Natural killer cell (primary cell): ENCODE measurements around the gene TRAM2. TPM values are rescaled to one million over a fixed set of nuclear protein-coding genes. Genes with fewer than 3 reads are reported as not detected.

Experiments
- ATAC-seq, 3 donors: fragments of 150-1000 bp in 2 of 3; fragments of 200-7000 bp in 1 of 3; cut with Tn5 transposase; 1 replicate in 1 of 3; 2 replicates in 2 of 3; pipeline ENCODE4 v1.10.0; 2021; ENCODE audit warnings: mild to moderate bottlenecking in 2 of 3, moderate library complexity in 2 of 3
- DNase-seq, 2 donors: peaks; one replicate each; pipeline versions ENCODE4 v3.0.0 to v3.0.0-alpha.2; 2013 to 2021; ENCODE audit warnings: mixed read lengths in 1 of 2
- H3K27ac ChIP-seq: one replicate; pipeline ENCODE4 v1.5.1; 2013; ENCODE audit warnings: mild to moderate bottlenecking, low read length
- H3K27me3 ChIP-seq: one replicate; pipeline ENCODE4 v1.6.1; 2013; ENCODE audit warnings: low read length; ENCODE audit not compliant: control insufficient read depth, insufficient read depth
- H3K36me3 ChIP-seq: one replicate; pipeline ENCODE4 v1.6.1; 2013; ENCODE audit warnings: low read length; ENCODE audit not compliant: control insufficient read depth, insufficient read depth
- H3K4me1 ChIP-seq: one replicate; pipeline ENCODE4 v1.6.1; 2013; ENCODE audit warnings: low read length; ENCODE audit not compliant: control insufficient read depth, insufficient read depth
- H3K4me3 ChIP-seq: one replicate; pipeline ENCODE4 v1.5.1; 2013; ENCODE audit warnings: low read length
- H3K9me3 ChIP-seq: one replicate; pipeline ENCODE4 v1.6.1; 2013; ENCODE audit warnings: low read length; ENCODE audit not compliant: control insufficient read depth, insufficient read depth
- H3K27ac Mint-ChIP-seq, 2 donors: one replicate each; pipeline ENCODE4 v1.8.0; 2022; ENCODE audit warnings: mild to moderate bottlenecking in 2 of 2, mixed read lengths in 2 of 2, moderate library complexity in 1 of 2
- H3K27me3 Mint-ChIP-seq, 2 donors: one replicate each; pipeline ENCODE4 v1.8.0; 2022; ENCODE audit warnings: low read depth in 2 of 2, mixed read lengths in 2 of 2
- H3K36me3 Mint-ChIP-seq: one replicate; pipeline ENCODE4 v1.8.0; 2022; ENCODE audit warnings: mixed read lengths
- H3K4me1 Mint-ChIP-seq, 2 donors: one replicate each; pipeline ENCODE4 v1.8.0; 2022; ENCODE audit warnings: mixed read lengths in 2 of 2
- H3K4me3 Mint-ChIP-seq: one replicate; pipeline ENCODE4 v1.8.0; 2022; ENCODE audit warnings: mild to moderate bottlenecking, moderate library complexity, mixed read lengths
- H3K9me3 Mint-ChIP-seq, 2 donors: one replicate each; pipeline ENCODE4 v1.8.0; 2022; ENCODE audit warnings: mixed read lengths in 2 of 2
- CTCF ChIP-seq: fragments of 200-600 bp; IDR thresholded peaks from one replicate; pipeline ENCODE4 v1.8.0; 2022; ENCODE audit warnings: antibody characterized with exemption
- WGBS: methylation state at CpG from one replicate; pipeline ENCODE4 v1.1.7; 2013; ENCODE audit warnings: missing lambda C conversion rate; ENCODE audit not compliant: insufficient coverage; 5-methylcytosine and 5-hydroxymethylcytosine counted together
- intact Hi-C: fragments of 100-400 bp; cut with micrococcal nuclease; formaldehyde crosslinking; loops from one replicate; pipeline ENCODE4 v1.14.2; 2022
- total RNA-seq, 4 donors: library from RNA; stranded (reverse); fragments of 120-200 nt in 1 of 4; gene quantifications; one replicate each; pipeline versions ENCODE4 v1.2.3 to v1.2.4, GENCODE V29; 2013 to 2022

TRAM2 gene
- total RNA-seq, 3 donors from 2014 or later (not counting 1 experiment from before 2014, with no cell fraction given) = 16.2 to 20.0 (median 19.2) TPM

GRCh38 chr6:52551483-52552277 lies 25.2 kb downstream of the TRAM2 start:
- Mint-ChIP-seq H3K27me3 (no peaks in the 10 kb centered on the region), H3K9me3 (no peaks in the 10 kb centered on the region), H3K36me3 (no peaks in the 10 kb centered on the region), H3K4me1 (peaks cover 59 to 77% of the 10 kb centered on the region in 2 donors), H3K4me3 (no peak overlapping the region), H3K27ac (peak overlapping the region in 1 of 2 donors; percentile 72)
- ATAC-seq (no peak), DNase-seq (no peak)
- TF ChIP-seq CTCF = no peak
- intact Hi-C loops = no loop called here
- Histone ChIP-seq H3K4me1 (peaks cover 14% of the 10 kb centered on the region), H3K27me3 (no peaks in the 10 kb centered on the region), H3K9me3 (no peaks in the 10 kb centered on the region), H3K36me3 (no peaks in the 10 kb centered on the region), H3K4me3 (no peak overlapping the region), H3K27ac (no peak overlapping the region)
- WGBS = 89% methylated on average over 12 of the region's 13 CpGs

- TF ChIP-seq CTCF = no peak
- Histone ChIP-seq H3K9me3 (no peaks in the 10 kb centered on the region), H3K27me3 (no peaks in the 10 kb centered on the region), H3K4me1 (peaks cover 14% of the 10 kb centered on the region), H3K27ac (no peak overlapping the region), H3K4me3 (no peak overlapping the region), H3K36me3 (no peaks in the 10 kb centered on the region)
- ATAC-seq (peak in 1 of 3 donors; percentile 45), DNase-seq (no peak)
- H3K4me1 Mint-ChIP-seq = peaks cover 67 to 82% of the 10 kb centered on the region in 2 donors
- no peaks in the 10 kb centered on the region for H3K27me3 Mint-ChIP-seq
- H3K4me3 Mint-ChIP-seq = no peak overlapping the region
- H3K36me3 Mint-ChIP-seq = no peaks in the 10 kb centered on the region
- H3K9me3 Mint-ChIP-seq = no peaks in the 10 kb centered on the region
- H3K27ac Mint-ChIP-seq = peak overlapping the region; percentile 9 to 72
- 59% methylated on average over 5 of the region's 5 CpGs for WGBS
- intact Hi-C loops = no loop called here
Observed at GRCh38 chr6:52550870-52551269, 26.0 kb downstream of the TRAM2 start.

- Histone ChIP-seq H3K9me3 (no peaks in the 10 kb centered on the region), H3K36me3 (no peaks in the 10 kb centered on the region), H3K4me1 (peaks cover 14% of the 10 kb centered on the region), H3K27ac (no peak overlapping the region), H3K4me3 (no peak overlapping the region), H3K27me3 (no peaks in the 10 kb centered on the region)
- Mint-ChIP-seq H3K27me3 (no peaks in the 10 kb centered on the region), H3K4me1 (peaks cover 75 to 88% of the 10 kb centered on the region in 2 donors), H3K36me3 (no peaks in the 10 kb centered on the region), H3K9me3 (no peaks in the 10 kb centered on the region), H3K27ac (peak overlapping the region in 1 of 2 donors; percentile 25), H3K4me3 (no peak overlapping the region)
- ATAC-seq = no peak
- WGBS = 91% methylated on average over 6 of the region's 6 CpGs
- no peak for TF ChIP-seq CTCF
- intact Hi-C loops = no loop called here
- no peak for DNase-seq
Observed at GRCh38 chr6:52550014-52550575, 26.8 kb downstream of the TRAM2 start.
